CD4-positive, alpha-beta T cell treated with Interferon gamma for 1 hour (primary cell): ENCODE measurements around the gene TRPV6.

Experiments
- DNase-seq: peaks from one replicate; pipeline ENCODE4 v3.0.0-alpha.2; 2020

The TRPV6 gene

GRCh38 chr7:142881586-142882337, 3.8 kb downstream of the TRPV6 start:
- no peak for DNase-seq

- peak; percentile 27 for DNase-seq
Measured at GRCh38 chr7:142880876-142881505, 4.6 kb downstream of the TRPV6 start.

- no peak for DNase-seq
Measured at GRCh38 chr7:142879060-142879459, 6.5 kb downstream of the TRPV6 start.

GRCh38 chr7:142878315-142878714, 7.2 kb downstream of the TRPV6 start:
- DNase-seq = no peak

- no peak for DNase-seq
Measured at GRCh38 chr7:142876991-142877910, 8.3 kb downstream of the TRPV6 start.

GRCh38 chr7:142876236-142876960, 9.1 kb downstream of the TRPV6 start:
- no peak for DNase-seq

GRCh38 chr7:142875456-142875855, 10.1 kb downstream of the TRPV6 start:
- DNase-seq = no peak

GRCh38 chr7:142874837-142875236, 10.7 kb downstream of the TRPV6 start:
- DNase-seq = no peak

GRCh38 chr7:142874409-142874808, 11.1 kb downstream of the TRPV6 start:
- DNase-seq = no peak

- no peak for DNase-seq
Measured at GRCh38 chr7:142873871-142874270, 11.7 kb downstream of the TRPV6 start.

- DNase-seq = no peak
Measured at GRCh38 chr7:142873281-142873784, 12.2 kb downstream of the TRPV6 start.

GRCh38 chr7:142872106-142872675, 13.4 kb downstream of the TRPV6 start:
- DNase-seq = no peak

GRCh38 chr7:142871260-142872105, 14.1 kb downstream of the TRPV6 start:
- DNase-seq = no peak

GRCh38 chr7:142870566-142871259, 14.8 kb downstream of the TRPV6 start:
- no peak for DNase-seq

- DNase-seq = no peak
Measured at GRCh38 chr7:142870147-142870559, 15.4 kb downstream of the TRPV6 start.

GRCh38 chr7:142869434-142869833, 16.1 kb downstream of the TRPV6 start:
- DNase-seq = no peak

- DNase-seq = no peak
Measured at GRCh38 chr7:142868986-142869415, 16.5 kb downstream of the TRPV6 start.

- DNase-seq = no peak
Measured at GRCh38 chr7:142868188-142868985, 17.2 kb downstream of the TRPV6 start.

GRCh38 chr7:142867398-142868187, 18.0 kb downstream of the TRPV6 start:
- DNase-seq = no peak
